ENCODE measurements around the gene DSEL.

DNA sequence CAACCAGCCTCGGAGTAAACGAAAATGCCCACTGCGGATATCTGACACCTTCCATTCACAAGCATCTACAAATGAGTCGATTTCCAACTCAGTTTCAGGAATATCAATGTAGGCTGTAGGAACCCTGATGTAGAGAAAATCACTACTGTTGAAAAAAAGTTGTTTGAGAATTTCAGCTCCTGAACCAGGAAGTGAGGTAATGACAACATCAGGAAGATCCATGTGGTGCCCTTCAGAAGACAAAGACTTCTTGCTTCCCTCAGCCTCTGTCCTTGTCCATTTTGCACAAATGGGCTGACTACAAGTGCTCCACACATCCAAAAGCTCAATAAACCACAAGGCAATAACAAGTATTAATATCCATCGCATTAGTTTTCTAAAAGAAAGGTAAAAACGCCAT lies 4.7 kb downstream of the DSEL start:
- TF ChIP-seq CTCF (IDR thresholded peaks at IDR 0.05) (no peak), POLR2A (IDR thresholded peaks at IDR 0.05) (no peak)
